Stomach (tissue), 4 donors: Measurements from ENCODE around the gene HAT1.

Experiments
- EP300 ChIP-seq: sonication (generic); formaldehyde crosslinking; IDR thresholded peaks from one replicate; pipeline ENCODE4 v1.6.1; 2017; ENCODE audit warnings: antibody characterized with exemption
- POLR2A ChIP-seq, 4 donors: fragments of 450-650 bp; IDR thresholded peaks; one replicate each; pipeline ENCODE4 v1.6.1; 2016; ENCODE audit warnings: antibody characterized with exemption in 4 of 4, control low read depth in 2 of 4, mild to moderate bottlenecking in 1 of 4, moderate library complexity in 1 of 4
- POLR2AphosphoS5 ChIP-seq, 3 donors: sonication (generic); formaldehyde crosslinking; IDR thresholded peaks; one replicate each; pipeline ENCODE4 v1.6.1; 2016; ENCODE audit warnings: antibody characterized with exemption in 3 of 3

DNA sequence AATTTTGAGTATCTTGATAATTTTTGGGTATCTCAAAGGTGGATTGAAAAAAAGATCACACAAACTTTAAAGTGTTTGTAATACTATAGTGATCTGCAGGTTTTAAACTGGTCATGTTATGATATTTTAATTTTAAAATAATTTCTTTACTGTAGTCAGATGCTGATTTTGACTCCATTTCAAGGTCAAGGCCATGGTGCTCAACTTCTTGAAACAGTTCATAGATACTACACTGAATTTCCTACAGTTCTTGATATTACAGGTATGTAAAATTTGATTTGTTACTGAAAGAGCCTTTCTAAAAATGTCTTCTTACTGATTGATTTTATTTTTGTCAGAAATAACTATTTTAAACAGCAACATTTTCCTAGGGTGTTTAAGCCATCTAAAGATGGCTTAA is 44.4 kb downstream of the HAT1 start:
- TF ChIP-seq POLR2AphosphoS5 (IDR thresholded peaks at IDR 0.05) (no peak), POLR2A (IDR thresholded peaks at IDR 0.05) (no peak), EP300 (no peak)
